Thymus (tissue), 14 donors: Measurements from ENCODE around the gene ARSD. TPM values are rescaled to one million over a fixed set of nuclear protein-coding genes. Genes with fewer than 3 reads are reported as not detected.
A peak's percentile ranks its signal among the peaks of the same experiment; 100 is the strongest.
"Not testable (repeated sequence)": the region's sequence is repeated elsewhere in the genome, so short reads cannot be mapped to it uniquely, and the experiment has no call there.

ENCODE experiments used
- DNase-seq, 9 donors: peaks; one replicate each; pipeline ENCODE4 v3.0.0-alpha.2; 2013; ENCODE audit warnings: low spot score in 9 of 9, low read depth in 6 of 9, missing footprints in 1 of 9
- H3K27ac ChIP-seq, 2 donors: one replicate each; pipeline ENCODE4 v1.5.1; 2013; ENCODE audit warnings: control low read depth in 1 of 2, low read depth in 1 of 2, low read length in 1 of 2, mild to moderate bottlenecking in 1 of 2, moderate library complexity in 1 of 2
- H3K27me3 ChIP-seq, 2 donors: one replicate each; pipeline ENCODE4 v1.5.1; 2013; ENCODE audit warnings: low read length in 1 of 2; ENCODE audit not compliant: control insufficient read depth in 2 of 2, insufficient read depth in 1 of 2
- H3K36me3 ChIP-seq, 2 donors: one replicate each; pipeline ENCODE4 v1.5.1; 2013; ENCODE audit warnings: low read length in 1 of 2, mild to moderate bottlenecking in 1 of 2, moderate library complexity in 1 of 2; ENCODE audit not compliant: control insufficient read depth in 2 of 2, insufficient read depth in 2 of 2
- H3K4me1 ChIP-seq, 2 donors: one replicate each; pipeline ENCODE4 v1.5.1; 2013; ENCODE audit warnings: low read length in 2 of 2; ENCODE audit not compliant: control insufficient read depth in 2 of 2, insufficient read depth in 2 of 2
- H3K4me3 ChIP-seq, 2 donors: one replicate each; pipeline ENCODE4 v1.5.1; 2013; ENCODE audit warnings: low read length in 2 of 2, control low read depth in 1 of 2, mild to moderate bottlenecking in 1 of 2
- H3K9me3 ChIP-seq, 2 donors: one replicate each; pipeline ENCODE4 v1.5.1; 2013; ENCODE audit warnings: low read length in 1 of 2, mild to moderate bottlenecking in 1 of 2; ENCODE audit not compliant: control insufficient read depth in 2 of 2, insufficient read depth in 1 of 2
- WGBS: extraction: QIAGEN DNeasy Blood & Tissue Kit; methylation state at CpG from one replicate; pipeline ENCODE4 v1.1.7; 2013; 5-methylcytosine and 5-hydroxymethylcytosine counted together
- long read RNA-seq, 10 donors: transcript quantifications; one replicate each; lab custom pipeline, GENCODE V29; 2026
- polyA plus RNA-seq: library from polyadenylated mRNA; stranded (reverse); fragments of 200-250 nt; gene quantifications from one replicate; pipeline ENCODE4 v1.2.3, GENCODE V29; 2013
- total RNA-seq: library from RNA; stranded (reverse); fragments of 120-200 nt; gene quantifications from one replicate; pipeline ENCODE4 v1.2.4, GENCODE V29; 2013
- donor health status: healthy.

Gene ARSD, protein sequence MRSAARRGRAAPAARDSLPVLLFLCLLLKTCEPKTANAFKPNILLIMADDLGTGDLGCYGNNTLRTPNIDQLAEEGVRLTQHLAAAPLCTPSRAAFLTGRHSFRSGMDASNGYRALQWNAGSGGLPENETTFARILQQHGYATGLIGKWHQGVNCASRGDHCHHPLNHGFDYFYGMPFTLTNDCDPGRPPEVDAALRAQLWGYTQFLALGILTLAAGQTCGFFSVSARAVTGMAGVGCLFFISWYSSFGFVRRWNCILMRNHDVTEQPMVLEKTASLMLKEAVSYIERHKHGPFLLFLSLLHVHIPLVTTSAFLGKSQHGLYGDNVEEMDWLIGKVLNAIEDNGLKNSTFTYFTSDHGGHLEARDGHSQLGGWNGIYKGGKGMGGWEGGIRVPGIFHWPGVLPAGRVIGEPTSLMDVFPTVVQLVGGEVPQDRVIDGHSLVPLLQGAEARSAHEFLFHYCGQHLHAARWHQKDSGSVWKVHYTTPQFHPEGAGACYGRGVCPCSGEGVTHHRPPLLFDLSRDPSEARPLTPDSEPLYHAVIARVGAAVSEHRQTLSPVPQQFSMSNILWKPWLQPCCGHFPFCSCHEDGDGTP
- 3.4 TPM for total RNA-seq
- 5.5 TPM for polyA plus RNA-seq
- long read RNA-seq, donor 1 = 0 reads
- long read RNA-seq, donor 2 = 0 reads
- long read RNA-seq, donor 3 = 0 reads
- long read RNA-seq, donor 4 = 0 reads
- long read RNA-seq, donor 5, full-length matches to known transcripts = 2 of 2 reads
- long read RNA-seq, donor 5, partial matches to known transcripts = 0 of 2 reads
- long read RNA-seq, donor 5, other reads (novel, unspliced or antisense) = 0 of 2 reads
- long read RNA-seq, donor 6, full-length matches to known transcripts = 1 of 1 reads
- long read RNA-seq, donor 6, partial matches to known transcripts = 0 of 1 reads
- long read RNA-seq, donor 6, other reads (novel, unspliced or antisense) = 0 of 1 reads
- long read RNA-seq, donor 7 = 0 reads
- long read RNA-seq, donor 8 = 0 reads
- long read RNA-seq, donor 9 = 0 reads
- long read RNA-seq, donor 10, full-length matches to known transcripts = 1 of 1 reads
- long read RNA-seq, donor 10, partial matches to known transcripts = 0 of 1 reads
- long read RNA-seq, donor 10, other reads (novel, unspliced or antisense) = 0 of 1 reads

DNA sequence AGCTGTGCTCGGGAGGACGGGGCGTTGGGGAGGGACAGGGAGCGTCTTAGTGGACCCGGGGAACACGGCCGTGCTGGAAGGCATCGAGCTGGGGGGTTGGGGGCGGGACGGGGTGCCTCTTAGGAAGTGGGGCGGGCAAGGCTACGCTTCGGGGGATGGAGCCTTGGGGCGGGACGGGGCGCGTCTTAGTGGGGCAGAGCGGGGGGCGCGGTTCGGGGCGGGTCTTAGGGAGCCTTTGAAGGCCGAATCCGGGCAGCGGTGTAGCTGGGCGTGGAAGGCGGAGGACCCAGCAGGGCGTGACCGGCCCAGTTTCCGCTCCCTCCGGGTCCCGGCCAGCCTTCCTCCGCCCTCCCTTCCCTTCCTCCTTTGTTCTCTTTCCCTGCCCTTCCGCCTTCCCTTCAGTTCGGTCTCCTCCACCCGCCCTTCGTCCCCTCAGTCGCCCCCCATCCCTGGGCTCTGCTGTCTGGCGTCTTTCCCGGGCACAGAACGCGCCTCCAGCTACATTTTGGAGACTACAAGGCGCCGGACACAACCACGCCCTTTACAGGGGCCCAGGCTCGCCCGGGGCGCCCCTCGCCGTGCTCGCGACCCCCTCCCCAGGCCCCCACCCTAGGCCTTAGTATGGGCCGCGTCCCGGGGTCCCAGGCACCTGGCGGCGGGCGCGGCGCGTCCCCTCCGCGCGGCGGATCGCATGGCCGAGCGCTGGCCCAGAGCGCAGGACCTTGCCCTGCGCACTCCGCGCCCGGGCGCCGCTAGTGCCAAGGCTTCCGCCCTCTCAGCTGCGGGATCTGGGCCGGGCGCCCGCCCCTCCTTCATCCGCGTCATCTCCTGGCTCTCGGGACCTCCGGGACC lies at the start of gene ARSD:
TSS of gene ARSD (minus strand) at position 757 of the 852 bp plus-strand sequence. CDS start at position 693, 64 bp downstream.
- peaks cover 0 to 35% of the 10 kb centered on the region in 2 donors for H3K27me3 ChIP-seq
- H3K4me3 ChIP-seq = peak within 1 kb of the TSS; percentile 46 to 55
- H3K4me1 ChIP-seq = no peaks in the 10 kb centered on the region
- H3K36me3 ChIP-seq = no peaks in the 10 kb centered on the region
- peak within 1 kb of the TSS; percentile 61 to 87 for H3K27ac ChIP-seq
- DNase-seq = peak in 4 of 9 donors; percentile 6 to 42 (median 16)
- WGBS = under 1% methylated on average over 72 of the region's 84 CpGs
- H3K9me3 ChIP-seq = no peaks in the 10 kb centered on the region

DNA sequence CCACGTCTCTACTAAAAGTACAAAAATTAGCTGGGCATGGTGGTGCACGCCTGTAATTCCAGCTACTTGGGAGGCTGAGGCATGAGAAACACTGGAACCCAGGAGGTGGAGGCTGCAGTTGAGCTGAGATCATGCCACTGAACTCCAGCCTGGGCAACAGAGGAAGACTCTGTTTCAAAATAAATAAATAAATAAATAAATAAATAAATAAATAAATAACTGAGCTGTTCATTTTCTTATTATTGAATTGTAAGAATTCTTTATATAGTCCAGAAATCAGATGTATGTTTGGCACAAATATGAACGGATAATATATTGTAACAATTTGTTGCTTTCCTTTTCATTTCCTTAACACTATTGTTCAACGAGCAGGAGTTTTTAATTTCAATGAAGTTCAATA lies 49.5 kb upstream of the ARSD start:
- H3K9me3 ChIP-seq, DNase-seq, H3K4me3 ChIP-seq, H3K4me1 ChIP-seq, H3K36me3 ChIP-seq, H3K27me3 ChIP-seq, H3K27ac ChIP-seq: not testable (repeated sequence)
- WGBS = 93% methylated on average over 4 of the region's 4 CpGs

DNA sequence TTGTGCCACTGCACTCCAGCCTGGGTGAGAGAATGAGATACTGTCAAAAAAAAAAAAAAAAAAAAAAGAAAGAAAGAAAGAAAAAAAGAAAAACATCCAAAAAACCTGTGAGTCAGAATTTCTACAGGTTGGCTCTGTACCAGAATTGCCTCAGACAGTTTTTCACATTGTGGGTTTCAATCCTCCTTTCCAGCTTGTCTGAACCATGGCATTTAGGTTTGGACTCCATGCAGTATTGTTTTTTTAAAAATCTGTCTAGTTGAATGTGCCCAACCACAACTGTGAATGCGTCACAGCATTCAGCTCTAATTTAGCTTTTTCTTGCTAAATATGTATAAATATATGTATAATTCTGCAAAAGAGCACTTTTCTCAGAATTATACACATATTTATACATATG lies 45.8 kb upstream of the ARSD start:
- Histone ChIP-seq H3K4me1 (no peaks in the 10 kb centered on the region), H3K27ac (no peak overlapping the region), H3K36me3 (no peaks in the 10 kb centered on the region), H3K27me3 (no peaks in the 10 kb centered on the region), H3K9me3 (no peaks in the 10 kb centered on the region), H3K4me3 (no peak overlapping the region)
- WGBS = 91% methylated on average over 1 of the region's 1 CpG
- DNase-seq = no peak

DNA sequence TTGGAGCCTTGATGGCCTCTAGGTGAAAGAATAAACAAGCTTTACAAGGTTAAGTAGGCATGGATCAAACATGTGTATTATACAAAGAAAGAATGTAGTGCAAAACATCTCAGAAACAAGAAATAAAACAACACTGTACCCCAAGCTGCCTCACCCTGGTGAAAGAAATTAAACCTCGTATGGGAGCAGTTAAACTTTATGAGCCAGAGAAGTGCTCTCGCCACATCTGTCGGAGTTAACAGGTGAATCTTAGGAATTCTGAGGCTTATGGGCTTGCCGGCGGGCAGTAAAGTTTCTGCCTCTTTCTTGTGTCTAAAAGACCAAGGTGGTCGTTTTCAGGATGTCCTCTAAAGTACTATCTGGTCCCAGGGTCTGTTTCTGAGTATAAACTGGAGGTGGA lies 43.3 kb upstream of the ARSD start:
- H3K36me3 ChIP-seq = no peaks in the 10 kb centered on the region
- 94% methylated on average over 6 of the region's 6 CpGs for WGBS
- no peak overlapping the region for H3K4me3 ChIP-seq
- no peaks in the 10 kb centered on the region for H3K4me1 ChIP-seq
- no peak overlapping the region for H3K27ac ChIP-seq
- peaks cover 0 to 4% of the 10 kb centered on the region in 2 donors for H3K27me3 ChIP-seq
- no peak for DNase-seq
- no peaks in the 10 kb centered on the region for H3K9me3 ChIP-seq

DNA sequence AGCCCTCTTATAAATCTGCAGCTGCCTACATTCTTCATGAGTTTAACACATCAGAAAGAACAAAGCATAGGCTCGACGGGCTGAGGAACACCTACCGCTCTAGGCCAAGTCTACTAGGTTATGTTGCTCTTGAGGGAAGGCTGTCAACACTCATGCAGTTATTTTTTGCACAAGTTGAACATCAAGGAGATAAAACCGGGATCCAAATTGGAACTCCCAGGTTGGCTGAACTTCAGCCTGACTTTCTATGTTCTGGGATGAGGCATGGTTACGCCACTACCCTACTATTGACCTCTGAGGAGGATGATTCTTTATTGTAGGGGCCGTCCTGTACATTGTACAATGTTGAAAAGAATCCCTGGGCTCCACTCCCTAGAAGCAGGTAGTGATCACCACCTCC lies 39.9 kb upstream of the ARSD start:
- H3K4me3 ChIP-seq = no peak overlapping the region
- H3K9me3 ChIP-seq = no peaks in the 10 kb centered on the region
- DNase-seq = no peak
- H3K27me3 ChIP-seq = peaks cover 0 to 4% of the 10 kb centered on the region in 2 donors
- WGBS = 94% methylated on average over 6 of the region's 6 CpGs
- no peak overlapping the region for H3K27ac ChIP-seq
- H3K36me3 ChIP-seq = no peaks in the 10 kb centered on the region
- no peaks in the 10 kb centered on the region for H3K4me1 ChIP-seq

DNA sequence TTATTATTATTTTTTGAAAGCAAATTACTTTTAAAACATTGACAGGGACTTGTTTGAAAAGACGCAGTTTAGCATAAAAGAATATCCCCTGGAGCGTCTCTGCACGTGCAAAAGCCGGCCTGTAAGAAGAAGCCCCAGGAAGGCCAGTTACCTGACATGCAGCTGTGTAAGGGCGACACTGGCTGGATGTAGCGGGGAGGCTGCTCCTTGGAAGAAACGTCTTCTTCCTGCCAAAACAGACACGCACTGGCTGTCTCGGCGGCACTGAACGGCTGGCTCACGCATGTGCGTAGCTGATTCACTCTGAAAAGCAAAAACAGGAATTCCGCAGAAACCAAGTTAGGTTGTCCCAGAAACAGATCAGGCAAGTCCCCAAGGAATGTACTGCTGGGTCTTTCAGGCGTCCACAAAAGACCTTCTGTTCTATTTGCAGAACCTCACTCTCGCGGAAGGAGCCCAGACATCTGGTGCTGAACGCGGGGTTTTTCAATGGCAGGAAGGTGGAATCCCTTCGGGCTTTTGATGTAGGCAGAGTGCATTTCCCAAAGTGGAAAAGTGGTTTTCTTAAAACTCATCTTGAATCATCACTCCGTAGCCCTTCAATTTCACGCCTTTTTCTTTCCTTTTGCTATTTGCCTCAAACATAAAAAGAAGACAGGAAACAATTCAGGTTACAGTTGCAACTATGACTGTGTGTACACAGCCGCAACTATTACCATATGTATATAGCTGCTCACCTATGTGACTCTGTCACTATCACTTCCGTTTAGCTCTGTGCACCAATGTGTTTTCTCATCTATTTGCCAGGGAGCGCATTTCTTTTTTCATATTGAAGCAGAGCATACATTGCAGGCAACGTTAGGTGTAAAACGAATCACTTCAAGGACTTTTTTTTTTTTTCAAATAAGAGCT lies 39.1 kb upstream of the ARSD start:
- H3K4me1 ChIP-seq = no peaks in the 10 kb centered on the region
- peak in 2 of 9 donors; percentile 0 to 18 for DNase-seq
- H3K27me3 ChIP-seq = peaks cover 0 to 4% of the 10 kb centered on the region in 2 donors
- H3K36me3 ChIP-seq = no peaks in the 10 kb centered on the region
- H3K9me3 ChIP-seq = no peaks in the 10 kb centered on the region
- WGBS = 51% methylated on average over 27 of the region's 27 CpGs
- no peak overlapping the region for H3K4me3 ChIP-seq
- H3K27ac ChIP-seq = no peak overlapping the region

DNA sequence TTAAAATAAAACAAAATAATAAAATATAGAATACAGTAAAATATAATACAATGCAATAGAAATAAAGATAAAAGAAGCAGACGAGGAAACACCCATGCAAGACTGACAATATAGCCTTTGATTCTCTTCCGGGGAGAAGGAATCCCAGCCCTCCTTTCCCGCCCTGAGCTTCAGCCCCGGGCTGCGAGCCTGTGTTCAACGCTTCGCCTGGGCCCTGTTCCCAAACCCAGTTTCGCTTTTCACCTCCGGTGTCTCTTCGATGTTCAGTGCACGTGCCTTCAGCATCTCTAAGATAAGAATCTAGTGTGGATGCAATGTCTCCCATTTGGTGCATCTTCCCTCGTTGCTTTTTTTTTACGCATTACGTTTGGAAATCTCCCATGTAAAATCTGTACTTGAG lies 38.4 kb upstream of the ARSD start:
- 91% methylated on average over 14 of the region's 14 CpGs for WGBS
- peaks cover 0 to 4% of the 10 kb centered on the region in 2 donors for H3K27me3 ChIP-seq

DNA sequence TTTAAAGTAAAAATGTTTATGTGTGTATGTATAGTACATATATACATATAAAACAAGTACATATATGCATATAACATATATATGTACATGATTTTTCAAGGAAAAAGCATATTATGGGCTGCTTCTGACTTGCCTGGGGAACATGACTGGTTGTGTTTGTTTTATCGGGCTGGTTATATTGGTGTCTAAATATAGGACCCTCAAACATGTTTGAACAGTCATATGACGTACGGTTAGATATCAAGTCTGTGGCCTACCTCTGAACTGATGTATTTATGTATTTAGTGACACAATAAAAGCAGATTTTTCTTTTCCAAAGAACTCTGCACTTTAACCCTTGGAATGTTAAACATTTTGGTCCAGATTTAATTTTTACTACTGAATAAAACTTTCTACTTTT lies 37.9 kb upstream of the ARSD start:
- Histone ChIP-seq H3K9me3 (no peaks in the 10 kb centered on the region), H3K27me3 (peaks cover 0 to 4% of the 10 kb centered on the region in 2 donors), H3K4me3 (no peak overlapping the region), H3K27ac (no peak overlapping the region), H3K4me1 (no peaks in the 10 kb centered on the region), H3K36me3 (no peaks in the 10 kb centered on the region)
- 96% methylated on average over 3 of the region's 3 CpGs for WGBS
- no peak for DNase-seq

More for the DNA sequence above, 38.4 kb upstream of the ARSD start:
- H3K4me1 ChIP-seq = no peaks in the 10 kb centered on the region
- no peak overlapping the region for H3K4me3 ChIP-seq
- H3K36me3 ChIP-seq = no peaks in the 10 kb centered on the region
- no peak for DNase-seq
- no peak overlapping the region for H3K27ac ChIP-seq
- no peaks in the 10 kb centered on the region for H3K9me3 ChIP-seq
